PC-9 (cell line): ENCODE measurements around the gene ISOC2. TPM values are rescaled to one million over a fixed set of nuclear protein-coding genes. Genes with fewer than 3 reads are reported as not detected.

Experiments
- BruUV-seq: library from RNA; stranded (reverse); fragments of 400-500 nt; replicated peaks from 2 replicates; lab custom pipeline; 2021; lab: Mats Ljungman, UMichigan
- CTCF ChIA-PET: fragments of 300-600 bp; sonication (Branson Sonifier 250); formaldehyde crosslinking; loops from one replicate; lab custom pipeline; 2022; ENCODE audit warnings: antibody characterized with exemption; lab: Charles Lee
- POLR2A ChIA-PET: fragments of 300-600 bp; sonication (Branson Sonifier 250); formaldehyde crosslinking; loops from one replicate; lab custom pipeline; 2022; ENCODE audit warnings: antibody characterized with exemption; ENCODE audit not compliant: unreplicated experiment; lab: Charles Lee
- DNase-seq, 2 experiments: peaks; one replicate each; pipeline versions ENCODE4 v3.0.0 to v3.0.0-alpha.2; 2015 to 2022; ENCODE audit warnings: mixed read lengths in 1 of 2
- H2AFZ ChIP-seq: fragments of 200-600 bp; sonication (generic); 2 replicates; pipeline ENCODE4 v1.8.1; 2017; ENCODE audit warnings: antibody characterized with exemption
- H3F3A ChIP-seq: fragments of 200-600 bp; sonication (generic); 2 replicates; pipeline ENCODE4 v1.8.1; 2017; ENCODE audit warnings: antibody characterized with exemption, mild to moderate bottlenecking, low read depth; ENCODE audit not compliant: insufficient read depth
- H3K27ac ChIP-seq: fragments of 200-600 bp; sonication (generic); 2 replicates; pipeline ENCODE4 v1.6.1; 2016; ENCODE audit warnings: mixed run types
- H3K27me3 ChIP-seq: fragments of 200-600 bp; sonication (generic); 2 replicates; pipeline ENCODE4 v1.6.1; 2016; ENCODE audit warnings: low read depth, mixed run types; ENCODE audit not compliant: insufficient read depth
- H3K36me3 ChIP-seq: fragments of 200-600 bp; sonication (generic); 2 replicates; pipeline ENCODE4 v1.6.1; 2016; ENCODE audit warnings: low read depth, mixed run types
- H3K4me1 ChIP-seq: fragments of 200-600 bp; sonication (generic); replicated peaks from 2 replicates; pipeline ENCODE4 v1.6.1; 2016; ENCODE audit warnings: mixed run types; ENCODE audit not compliant: insufficient read depth
- H3K4me2 ChIP-seq: fragments of 200-600 bp; sonication (generic); 2 replicates; pipeline ENCODE4 v1.6.1; 2017; ENCODE audit warnings: mixed run types
- H3K4me3 ChIP-seq: fragments of 200-600 bp; sonication (generic); 2 replicates; pipeline ENCODE4 v1.6.1; 2016; ENCODE audit warnings: mixed run types
- H3K79me2 ChIP-seq: fragments of 200-600 bp; sonication (generic); 2 replicates; pipeline ENCODE4 v1.6.1; 2017; ENCODE audit warnings: low read depth, mixed run types
- H3K9me2 ChIP-seq: fragments of 200-600 bp; sonication (generic); 2 replicates; pipeline ENCODE4 v1.8.1; 2017; ENCODE audit warnings: mild to moderate bottlenecking; ENCODE audit not compliant: insufficient read depth
- H3K9me3 ChIP-seq: fragments of 200-600 bp; sonication (generic); 2 replicates; pipeline ENCODE4 v1.8.1; 2016; ENCODE audit warnings: low read depth; ENCODE audit not compliant: insufficient read depth
- H4K20me1 ChIP-seq: fragments of 200-600 bp; sonication (generic); 2 replicates; pipeline ENCODE4 v1.8.1; 2017; ENCODE audit not compliant: insufficient read depth
- EZH2 ChIP-seq: fragments of 200-600 bp; sonication (generic); IDR thresholded peaks from 2 replicates; pipeline ENCODE4 v1.8.0; 2017; ENCODE audit warnings: antibody characterized with exemption, low read depth
- intact Hi-C: fragments of 100-400 bp; cut with micrococcal nuclease; formaldehyde crosslinking; loops from one replicate; pipeline ENCODE4 v1.10.0; 2022; ENCODE audit not compliant: unreplicated experiment
- total RNA-seq: library from RNA; stranded (reverse); gene quantifications from 2 replicates; pipeline ENCODE4 v1.2.3, GENCODE V29; 2021
- TF ChIP-seq, protein P1 (sequence below): fragments of 200-600 bp; sonication (generic); conservative IDR thresholded peaks from 2 replicates; pipeline ENCODE4 v1.6.1; 2017; ENCODE audit warnings: mixed run types, antibody characterized with exemption, mild to moderate bottlenecking, moderate library complexity

ISOC2 gene
- total RNA-seq, 1 experiment from 2014 or later, result 92.4 TPM

GRCh38 chr19:55435020-55435419 lies 26.4 kb downstream of the ISOC2 start:
- Histone ChIP-seq H2AFZ (no peak overlapping the region), H3K79me2 (no peaks in the 10 kb centered on the region), H3K9me2 (no peaks in the 10 kb centered on the region), H3F3A (peaks cover 23% of the 10 kb centered on the region), H3K4me2 (no peak overlapping the region), H3K4me1 (no peaks in the 10 kb centered on the region), H3K27ac (no peak overlapping the region), H3K4me3 (no peak overlapping the region), H4K20me1 (no peaks in the 10 kb centered on the region; the same call in 1 of the 2 replicates), H3K27me3 (peaks cover 13% of the 10 kb centered on the region), H3K36me3 (no peaks in the 10 kb centered on the region), H3K9me3 (no peaks in the 10 kb centered on the region)
- ChIA-PET POLR2A (no interaction called here), CTCF (no interaction called here)
- intact Hi-C loops, result no loop called here
- DNase-seq, result no peak
- TF ChIP-seq, protein P1, sequence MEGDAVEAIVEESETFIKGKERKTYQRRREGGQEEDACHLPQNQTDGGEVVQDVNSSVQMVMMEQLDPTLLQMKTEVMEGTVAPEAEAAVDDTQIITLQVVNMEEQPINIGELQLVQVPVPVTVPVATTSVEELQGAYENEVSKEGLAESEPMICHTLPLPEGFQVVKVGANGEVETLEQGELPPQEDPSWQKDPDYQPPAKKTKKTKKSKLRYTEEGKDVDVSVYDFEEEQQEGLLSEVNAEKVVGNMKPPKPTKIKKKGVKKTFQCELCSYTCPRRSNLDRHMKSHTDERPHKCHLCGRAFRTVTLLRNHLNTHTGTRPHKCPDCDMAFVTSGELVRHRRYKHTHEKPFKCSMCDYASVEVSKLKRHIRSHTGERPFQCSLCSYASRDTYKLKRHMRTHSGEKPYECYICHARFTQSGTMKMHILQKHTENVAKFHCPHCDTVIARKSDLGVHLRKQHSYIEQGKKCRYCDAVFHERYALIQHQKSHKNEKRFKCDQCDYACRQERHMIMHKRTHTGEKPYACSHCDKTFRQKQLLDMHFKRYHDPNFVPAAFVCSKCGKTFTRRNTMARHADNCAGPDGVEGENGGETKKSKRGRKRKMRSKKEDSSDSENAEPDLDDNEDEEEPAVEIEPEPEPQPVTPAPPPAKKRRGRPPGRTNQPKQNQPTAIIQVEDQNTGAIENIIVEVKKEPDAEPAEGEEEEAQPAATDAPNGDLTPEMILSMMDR, result no peak
- TF ChIP-seq EZH2, result no peak
- BruUV-seq, result no TSS peak

- Histone ChIP-seq H3K4me3 (no peak overlapping the region), H3K27me3 (peaks cover 19% of the 10 kb centered on the region), H3K4me2 (no peak overlapping the region), H2AFZ (no peak overlapping the region), H3F3A (peaks cover 20% of the 10 kb centered on the region; the same call in 1 of the 2 replicates), H3K27ac (no peak overlapping the region), H3K36me3 (no peaks in the 10 kb centered on the region), H3K79me2 (no peaks in the 10 kb centered on the region), H3K4me1 (no peaks in the 10 kb centered on the region), H3K9me3 (no peaks in the 10 kb centered on the region), H3K9me2 (no peaks in the 10 kb centered on the region), H4K20me1 (no peaks in the 10 kb centered on the region)
- TF ChIP-seq, protein P1, result no peak
- TF ChIP-seq EZH2, result no peak
- CTCF ChIA-PET, result no interaction called here
- DNase-seq, result no peak
- POLR2A ChIA-PET, result no interaction called here
- BruUV-seq, result no TSS peak
- intact Hi-C loops, result no loop called here
These were observed 27.0 kb downstream of the ISOC2 start for GRCh38 chr19:55434356-55434919.

DNA sequence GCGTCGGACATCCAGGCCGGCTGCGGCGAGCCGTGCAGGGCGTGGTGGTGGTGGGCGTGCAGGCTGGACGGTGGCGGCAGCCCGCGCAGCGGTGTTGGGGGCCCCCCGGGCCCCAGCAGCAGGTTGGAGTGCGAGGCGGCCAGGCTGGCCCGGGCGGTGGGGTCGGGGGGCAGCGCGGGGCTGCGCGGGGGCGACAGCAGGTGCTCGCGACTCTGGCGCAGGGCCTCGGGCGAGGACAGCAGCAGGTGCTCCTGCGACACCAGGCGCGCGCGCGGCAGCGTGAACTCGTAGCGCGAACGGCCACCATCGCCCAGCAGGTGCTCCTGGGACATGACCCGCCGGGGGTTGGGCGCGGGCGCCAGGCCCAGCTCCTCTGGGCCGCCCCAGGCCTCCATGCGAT lies 28.1 kb downstream of the ISOC2 start:
- Histone ChIP-seq H3K9me3 (no peaks in the 10 kb centered on the region), H3K4me1 (no peaks in the 10 kb centered on the region), H3K27me3 (peaks cover 29% of the 10 kb centered on the region), H2AFZ (no peak overlapping the region), H3F3A (peaks cover 18% of the 10 kb centered on the region; the same call in 1 of the 2 replicates), H3K27ac (no peak overlapping the region), H4K20me1 (no peaks in the 10 kb centered on the region), H3K4me3 (no peak overlapping the region), H3K9me2 (no peaks in the 10 kb centered on the region), H3K36me3 (no peaks in the 10 kb centered on the region), H3K79me2 (no peaks in the 10 kb centered on the region), H3K4me2 (no peak overlapping the region)
- no peak for TF ChIP-seq EZH2
- TF ChIP-seq, protein P1, result no peak
- CTCF ChIA-PET, result no interaction called here
- BruUV-seq, result no TSS peak
- POLR2A ChIA-PET, result no interaction called here
- no peak for DNase-seq
- intact Hi-C loops, result no loop called here
